ENCODE data around the gene PDE10A.

PDE10A gene

DNA sequence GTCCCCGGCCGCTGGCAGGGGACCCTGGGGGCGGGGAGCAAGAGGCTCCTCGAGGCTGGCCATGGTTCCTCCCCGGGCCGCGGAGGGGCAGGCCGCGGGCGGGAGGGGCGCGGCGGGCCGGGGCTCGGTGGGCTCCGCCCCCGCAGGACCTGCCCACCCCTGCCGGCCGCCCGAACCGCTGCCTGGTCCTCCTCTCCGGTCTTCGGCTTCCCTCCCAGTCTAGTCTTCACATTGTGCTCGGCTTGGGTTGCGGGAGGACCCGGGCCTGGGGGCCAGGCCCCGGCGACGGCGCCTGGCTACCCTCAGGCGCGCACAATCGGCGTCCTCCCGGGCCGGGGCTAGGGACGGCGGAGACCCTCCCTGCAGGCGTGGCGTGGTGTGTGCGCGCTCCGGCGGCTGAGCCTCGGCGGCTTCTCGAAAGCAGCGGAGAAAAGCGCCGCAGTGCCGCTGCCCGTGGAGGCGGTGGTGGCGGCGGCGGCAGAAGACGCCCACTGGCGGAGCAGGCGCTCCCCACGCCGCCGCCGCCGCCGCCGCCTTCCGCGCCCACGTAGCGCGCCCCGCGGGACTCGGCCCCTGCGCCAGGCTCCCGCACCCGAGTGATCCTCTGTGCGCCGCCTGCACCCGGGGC, at the start of gene PDE10A:
TSS of gene PDE10A (minus strand) at position 493 of the 628 bp plus-strand sequence. CDS start at position 63, 430 bp downstream.
- no peak for DNase-seq

DNA sequence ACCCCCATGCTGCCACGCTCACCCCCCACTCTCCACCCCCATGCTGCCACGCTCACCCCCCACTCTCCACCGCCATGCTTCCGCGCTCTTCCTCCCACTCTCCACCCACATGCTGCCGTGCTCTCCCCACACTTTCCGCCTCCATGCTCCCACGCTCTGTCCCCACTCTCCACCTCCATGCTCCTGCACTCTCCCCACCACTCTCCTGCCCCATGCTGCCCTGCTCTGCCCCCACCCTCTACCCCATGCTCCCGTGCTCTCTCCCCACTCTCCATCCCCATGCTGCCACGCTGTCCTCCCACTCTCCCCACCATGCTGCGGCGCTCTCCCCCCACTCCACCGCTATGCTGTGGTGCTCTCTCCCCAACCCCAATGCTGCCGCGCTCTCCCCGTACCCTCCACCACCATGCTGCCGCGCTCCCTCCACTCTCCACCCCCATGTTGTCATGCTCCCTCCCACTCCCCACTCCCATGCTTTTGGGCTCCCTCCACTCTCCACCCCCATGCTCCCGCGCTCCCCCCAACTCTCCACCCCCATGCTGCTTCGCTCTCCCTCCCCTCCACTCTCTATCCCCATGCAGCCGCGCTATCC, 46.0 kb upstream of the PDE10A start:
- DNase-seq = no peak

DNA sequence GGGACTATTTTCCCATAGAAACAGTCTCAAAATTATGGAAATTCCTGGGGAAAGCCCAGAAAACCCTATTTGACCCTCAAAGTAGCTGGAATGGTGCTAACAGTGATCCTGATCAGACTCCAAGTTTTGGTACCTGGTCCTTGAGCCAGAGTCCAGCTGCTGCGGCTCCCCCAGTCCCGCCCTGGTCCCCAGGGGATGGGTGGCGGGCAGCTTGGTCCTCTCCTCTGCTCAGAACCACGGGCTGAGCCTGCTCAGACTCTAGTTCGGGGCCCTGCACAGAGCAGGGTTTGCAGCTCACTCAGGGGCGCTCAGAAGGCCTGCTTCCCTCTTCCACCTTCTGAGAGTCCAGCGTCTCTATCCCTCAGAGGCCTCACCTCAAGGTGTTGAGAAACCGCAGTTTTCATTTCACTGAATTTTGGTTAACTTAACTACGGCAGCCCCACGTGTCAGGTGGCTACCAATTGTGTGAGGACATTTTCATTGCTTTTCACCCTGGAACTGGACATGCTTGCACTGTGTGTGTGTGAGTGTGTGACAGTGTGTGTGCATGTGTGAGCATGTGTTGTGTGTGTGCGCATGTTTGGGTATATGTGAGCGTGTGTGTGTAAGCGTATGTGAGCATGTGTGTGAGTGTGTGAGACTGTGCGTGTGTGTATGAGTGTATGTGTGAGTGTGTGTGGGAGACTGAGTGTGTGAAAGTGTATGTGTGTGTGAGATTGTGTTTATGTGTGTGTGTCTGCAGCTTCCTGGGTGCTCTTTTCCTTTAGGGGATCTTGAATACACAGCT, 44.2 kb upstream of the PDE10A start:
- DNase-seq = no peak

DNA sequence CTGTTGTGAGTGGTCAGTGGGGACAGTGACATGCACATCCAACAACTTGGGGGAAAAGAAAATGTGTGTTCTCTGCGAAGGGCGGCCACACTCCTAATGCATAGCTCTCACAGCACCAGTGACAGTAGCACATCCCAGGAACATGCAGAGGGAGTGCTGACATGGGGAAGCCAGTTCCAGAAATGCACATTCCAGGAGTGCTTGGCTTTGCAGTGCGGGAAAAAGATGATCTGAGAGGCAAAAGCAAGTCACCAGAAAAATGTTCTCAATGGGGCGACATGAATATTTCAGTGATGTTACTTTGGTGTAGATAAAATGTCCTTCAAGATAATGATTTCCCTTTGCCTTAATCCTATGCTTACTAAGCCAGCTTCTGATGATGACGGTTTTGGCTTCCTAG, 42.9 kb upstream of the PDE10A start:
- DNase-seq = no peak

DNA sequence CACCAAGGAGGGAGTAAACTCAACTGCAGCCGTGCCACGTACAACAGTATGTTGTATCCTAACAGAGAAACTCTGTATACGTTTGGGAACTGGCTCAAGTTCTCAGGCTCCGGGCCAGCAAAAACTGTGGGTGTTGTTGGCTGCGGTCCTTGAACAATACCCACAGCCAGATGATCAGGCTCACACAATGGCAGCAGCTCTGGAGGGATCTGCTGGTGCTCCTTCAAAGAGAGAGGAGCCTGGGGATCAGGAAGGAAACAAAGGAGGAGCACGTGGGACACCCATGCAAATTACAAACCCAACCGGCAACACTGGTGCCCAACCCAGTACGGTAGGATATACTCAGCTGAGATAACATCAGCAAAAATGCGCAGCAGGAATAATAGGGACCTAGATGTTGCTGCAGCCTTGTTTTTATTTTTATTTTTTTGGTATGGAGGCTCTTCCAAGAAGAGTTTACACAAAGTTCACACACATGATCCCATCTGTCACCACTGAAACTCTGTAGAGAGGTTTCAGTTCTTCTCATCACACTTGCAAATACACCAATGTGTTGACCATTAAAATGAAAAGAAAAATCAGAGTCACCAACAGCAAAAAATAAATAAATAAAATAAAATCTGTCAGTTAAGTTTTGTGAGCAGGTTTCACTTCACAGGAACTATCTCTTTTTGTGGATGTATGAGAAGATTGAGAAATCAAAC, 41.2 kb upstream of the PDE10A start:
- DNase-seq = no peak

DNA sequence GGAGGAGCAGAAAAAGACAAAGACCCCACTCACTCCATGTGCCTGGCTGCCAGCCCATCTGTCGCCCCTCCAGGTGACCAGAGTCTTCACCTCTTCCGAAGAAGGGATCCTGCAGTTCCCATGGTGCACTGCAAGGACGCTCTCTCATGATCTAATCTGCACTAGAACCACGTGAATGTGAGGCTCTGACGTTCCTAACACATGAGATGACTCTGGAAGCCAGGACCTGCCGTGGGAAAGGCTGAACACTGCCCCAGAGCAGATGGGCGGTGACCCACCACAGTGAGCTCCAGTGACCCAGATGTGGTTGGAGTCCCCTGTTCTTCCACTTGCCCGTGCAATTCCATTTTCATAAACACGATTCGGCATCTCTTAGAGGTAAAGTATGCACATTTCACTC, 39.6 kb upstream of the PDE10A start:
- no peak for DNase-seq

DNA sequence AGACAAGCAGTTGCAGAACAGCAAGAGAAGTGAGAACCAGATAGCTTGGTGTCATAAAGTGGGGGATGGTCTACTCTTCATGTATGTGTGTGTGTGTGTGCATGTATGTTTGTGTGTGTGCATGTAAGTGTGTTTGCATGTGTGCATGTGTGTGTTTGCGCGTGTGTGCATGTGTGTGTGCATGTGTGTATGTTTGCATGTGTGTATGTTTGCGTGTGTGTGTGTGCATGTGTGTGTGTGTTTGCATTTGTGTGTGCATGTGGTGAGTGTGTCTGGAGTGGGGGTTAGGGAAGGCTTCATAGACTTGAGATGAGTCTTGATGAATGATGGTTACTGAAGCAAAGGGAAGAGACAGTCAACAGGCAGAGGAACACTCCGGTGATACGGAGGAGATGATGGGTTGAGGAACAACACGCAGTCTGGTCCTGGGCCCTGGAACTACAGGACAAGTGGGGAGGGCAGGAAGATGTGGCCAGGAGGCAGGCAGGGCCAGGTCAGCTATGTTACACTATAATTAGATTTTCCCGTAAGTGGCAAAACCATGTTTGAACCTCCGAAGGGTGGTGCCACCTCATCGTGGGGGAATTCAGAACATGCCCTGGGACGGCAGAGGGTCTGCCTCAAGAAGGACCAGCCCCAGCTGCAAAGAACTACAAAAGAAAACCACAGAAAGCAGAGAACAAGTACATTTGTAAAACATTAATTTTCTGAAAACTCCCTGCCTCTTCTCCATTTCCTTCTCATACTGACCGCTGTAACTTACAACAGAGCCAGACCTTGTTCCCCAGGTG, 38.7 kb upstream of the PDE10A start:
- no peak for DNase-seq

DNA sequence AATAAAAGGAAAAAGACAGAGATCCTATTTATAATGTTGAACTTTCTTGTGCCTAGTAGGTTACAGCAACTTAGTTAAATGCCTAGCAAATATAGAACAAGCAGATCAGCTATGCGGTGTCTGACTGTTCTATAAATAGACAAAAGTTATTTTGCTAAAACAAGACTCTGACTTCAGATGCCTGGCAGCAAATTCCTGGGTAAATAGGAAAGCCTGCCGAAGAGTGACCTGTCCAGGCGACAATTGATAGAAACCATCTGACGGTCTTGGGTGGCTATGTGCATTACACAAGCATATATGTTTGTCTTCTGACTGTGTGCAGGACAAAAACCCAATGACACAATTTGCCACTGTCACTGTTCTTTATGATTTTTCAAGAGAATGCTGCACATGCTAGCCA, 38.0 kb upstream of the PDE10A start:
- DNase-seq = no peak

DNA sequence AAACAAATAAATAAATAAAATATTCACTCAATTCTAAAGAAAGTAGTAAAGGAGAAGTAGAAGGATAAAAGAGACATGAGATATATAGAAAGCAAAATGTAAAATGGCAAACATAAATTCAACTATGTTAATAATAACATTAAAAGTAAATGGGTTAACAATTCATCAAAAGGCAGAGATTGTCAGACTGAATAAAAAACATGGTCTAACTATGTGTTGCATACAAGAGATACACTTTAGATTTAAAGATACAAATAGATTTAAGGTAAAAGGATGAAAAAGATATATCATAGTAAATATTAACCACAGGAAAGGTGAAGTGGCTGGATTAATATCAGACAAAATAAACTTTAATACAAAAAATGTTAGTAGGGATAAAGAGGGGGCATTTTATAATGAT, 35.8 kb upstream of the PDE10A start:
- no peak for DNase-seq

DNA sequence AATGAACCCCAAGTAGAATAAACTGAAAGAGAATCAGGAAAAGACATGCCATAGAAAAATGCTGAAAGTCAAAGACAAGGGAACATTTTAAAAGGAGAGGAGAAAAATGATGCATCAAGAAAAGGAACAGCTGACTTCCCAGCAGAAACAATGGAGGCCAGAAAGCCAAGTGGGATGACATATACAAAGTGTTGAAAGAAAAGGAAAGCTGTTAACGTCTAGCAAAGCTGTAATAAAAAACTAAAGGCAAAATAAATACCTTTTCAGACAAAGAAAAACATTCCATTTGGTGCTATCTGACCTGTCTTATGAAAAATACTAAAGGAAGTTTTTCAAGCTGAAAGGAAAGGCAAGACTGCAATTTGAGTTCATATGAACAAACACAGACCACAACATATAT, 34.1 kb upstream of the PDE10A start:
- DNase-seq = no peak

DNA sequence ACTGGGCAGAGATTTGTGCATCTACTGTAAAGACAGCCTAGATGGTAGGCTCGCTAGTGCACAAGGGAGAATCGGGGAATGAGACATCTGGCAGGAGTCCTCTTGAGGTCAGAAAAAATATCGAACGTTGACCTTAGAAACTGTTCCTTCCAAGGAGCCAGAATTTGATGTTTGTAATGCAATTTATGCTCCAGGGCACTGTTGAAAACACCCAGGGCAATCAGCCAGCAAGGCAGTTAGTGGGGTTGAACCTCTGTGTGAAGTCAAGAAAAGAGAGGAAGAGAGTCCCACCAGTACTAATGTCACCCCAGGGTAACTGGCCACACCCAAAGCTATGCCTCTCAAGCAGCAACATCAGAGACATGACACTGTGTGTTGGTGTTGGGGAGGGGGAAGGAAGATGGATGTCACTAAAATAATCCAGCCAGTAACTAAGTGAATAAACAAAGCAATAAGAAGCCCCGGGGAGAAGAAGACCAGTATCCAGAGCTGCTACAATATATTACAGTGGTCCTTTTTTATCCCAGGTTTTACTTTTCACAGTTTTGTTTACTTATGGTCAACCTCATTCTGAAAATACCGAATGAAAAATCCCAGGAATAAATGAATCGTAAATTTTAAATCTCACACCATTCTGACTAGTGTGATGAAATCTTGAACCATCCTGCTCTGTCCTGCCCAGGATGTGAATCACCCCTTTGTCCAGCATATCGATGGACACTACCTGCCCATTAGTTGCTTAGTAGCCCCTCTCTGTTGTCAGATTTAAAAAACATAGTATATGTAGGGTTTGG, 32.9 kb upstream of the PDE10A start:
- DNase-seq = no peak

DNA sequence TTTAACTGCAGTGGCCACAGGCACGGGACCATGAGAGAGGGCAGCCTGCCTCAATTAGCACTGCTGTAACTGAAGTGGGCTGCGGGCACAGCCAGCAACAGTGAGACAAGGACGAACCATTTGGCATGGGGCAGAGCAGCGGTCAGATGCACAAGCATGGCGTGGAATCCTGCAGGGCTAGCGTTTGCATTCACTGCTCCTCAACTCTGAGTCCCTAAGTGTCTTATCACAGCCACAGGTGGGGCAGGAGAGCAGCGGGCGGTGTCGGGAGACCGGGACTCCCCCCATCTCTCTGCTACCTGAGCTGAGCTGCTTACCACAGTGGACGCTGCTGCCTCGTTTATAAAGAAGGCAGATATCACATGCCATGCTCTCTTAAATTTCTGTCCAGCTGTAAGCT, 31.3 kb upstream of the PDE10A start:
- no peak for DNase-seq

DNA sequence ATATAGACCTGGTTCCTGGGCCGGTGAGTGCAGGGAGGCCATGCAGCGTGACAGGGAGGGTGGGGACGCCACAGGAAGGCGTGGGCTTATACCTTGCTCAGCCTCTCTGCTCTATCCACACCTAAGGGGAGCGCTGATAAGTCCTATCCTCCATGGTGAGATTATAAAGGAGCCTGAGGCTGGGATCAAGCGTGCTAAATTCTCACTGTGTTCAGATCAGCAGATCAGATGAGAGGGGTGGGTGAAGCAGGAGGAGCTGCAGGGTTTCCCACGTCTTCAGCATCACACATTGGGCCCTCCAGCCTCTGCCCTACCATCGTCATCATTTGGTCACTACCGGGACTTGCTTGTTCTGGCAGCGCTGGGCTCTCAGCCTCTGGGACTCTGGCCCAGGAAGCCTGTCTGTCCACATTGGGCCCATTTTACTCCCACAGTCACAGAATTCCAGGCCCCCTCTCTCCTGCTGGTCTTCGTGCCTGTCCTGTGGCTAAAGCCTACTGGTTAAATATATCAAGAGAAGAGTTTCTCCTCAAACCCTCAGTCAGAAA, 29.1 kb upstream of the PDE10A start:
- DNase-seq = no peak

DNA sequence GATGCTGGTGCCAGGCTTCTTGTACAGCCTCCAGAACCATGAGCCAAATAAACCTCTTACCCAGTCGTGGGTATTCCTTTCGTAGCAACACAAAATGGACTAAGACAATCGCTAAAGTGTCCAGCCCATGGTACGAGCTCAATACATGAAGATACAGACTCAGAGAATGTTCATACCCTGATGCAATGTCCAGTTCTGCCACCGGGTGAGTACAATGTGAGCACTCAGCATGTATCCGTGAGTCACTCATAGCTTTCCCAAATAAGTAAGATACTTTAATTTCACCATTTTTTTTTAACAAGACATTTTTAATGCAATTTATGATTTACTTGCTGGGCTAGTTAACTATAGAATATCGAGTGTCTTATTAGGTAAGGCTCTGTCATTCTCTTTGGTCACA, 26.7 kb upstream of the PDE10A start:
- no peak for DNase-seq

DNA sequence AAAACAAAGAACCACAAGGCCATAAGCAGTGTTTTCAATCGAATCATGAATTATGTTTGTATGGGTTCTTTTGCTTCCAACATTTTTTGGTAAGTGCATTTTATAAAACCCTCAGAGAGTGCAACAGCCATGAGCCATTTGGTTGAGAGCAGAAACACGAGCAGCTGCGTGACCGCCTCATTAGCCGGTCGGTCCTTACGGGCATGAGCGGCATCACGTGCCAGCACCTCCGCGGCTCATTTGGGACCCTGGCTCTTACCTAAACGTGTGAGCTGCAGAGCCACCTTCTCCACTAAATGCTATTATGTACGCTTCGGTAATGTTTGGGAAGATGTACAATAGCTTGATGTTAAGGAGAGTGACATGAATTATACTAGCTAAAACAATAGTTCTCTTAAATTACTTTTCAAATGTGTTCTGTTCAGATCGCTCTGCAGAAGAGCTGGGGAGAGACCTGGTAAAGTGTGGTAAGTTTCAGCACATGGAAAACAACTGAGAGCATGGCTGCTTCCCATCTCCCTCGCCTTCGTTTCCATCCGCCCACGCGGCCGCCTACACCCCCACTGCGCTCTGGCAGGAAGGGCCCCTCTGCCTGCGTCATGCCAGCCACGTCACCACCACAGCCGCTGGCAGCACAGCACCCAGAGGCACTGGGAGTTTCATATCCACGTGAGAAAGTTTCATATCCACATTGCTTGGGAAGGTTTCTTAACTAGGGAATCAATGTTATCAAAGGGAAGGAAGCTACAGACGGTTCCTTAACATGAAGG, 23.7 kb upstream of the PDE10A start:
- DNase-seq = no peak

DNA sequence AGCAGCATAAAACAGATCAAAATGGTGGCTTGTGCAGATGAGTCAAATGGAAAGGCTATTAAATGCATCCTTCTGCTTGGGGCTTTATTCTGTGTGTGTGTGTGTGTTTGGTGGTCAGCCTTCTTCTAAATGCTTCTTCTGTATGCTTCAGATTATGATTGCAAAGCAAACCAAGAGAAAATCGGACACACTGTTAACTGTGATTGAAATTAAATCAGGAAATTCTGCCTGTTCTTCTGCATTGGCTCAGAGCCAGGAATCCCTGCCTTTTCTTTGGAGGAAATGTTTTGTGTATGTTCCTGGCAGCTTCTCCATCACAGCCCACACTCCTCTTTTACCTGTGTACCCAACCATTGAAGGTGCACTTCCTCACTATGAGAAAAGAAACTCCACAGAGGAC, 22.3 kb upstream of the PDE10A start:
- no peak for DNase-seq

DNA sequence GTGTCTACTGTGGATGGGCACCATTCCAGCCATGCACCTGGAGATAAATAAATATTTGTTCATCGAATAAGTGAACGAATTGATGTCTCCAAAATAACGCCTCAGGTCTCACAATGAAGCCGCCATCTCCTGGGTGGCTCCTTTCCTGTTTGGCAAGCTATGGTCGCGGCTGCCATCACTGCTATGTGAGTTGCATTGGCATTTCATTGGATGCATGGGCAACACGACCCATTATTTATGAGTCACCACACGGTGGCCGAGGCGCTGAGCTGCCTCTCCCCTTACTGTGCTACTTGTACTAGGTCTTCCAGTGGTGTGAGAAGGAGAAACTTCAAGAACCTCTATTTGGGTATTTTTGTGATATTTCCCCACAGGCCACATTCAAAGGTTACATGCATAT, 21.3 kb upstream of the PDE10A start:
- DNase-seq = no peak

DNA sequence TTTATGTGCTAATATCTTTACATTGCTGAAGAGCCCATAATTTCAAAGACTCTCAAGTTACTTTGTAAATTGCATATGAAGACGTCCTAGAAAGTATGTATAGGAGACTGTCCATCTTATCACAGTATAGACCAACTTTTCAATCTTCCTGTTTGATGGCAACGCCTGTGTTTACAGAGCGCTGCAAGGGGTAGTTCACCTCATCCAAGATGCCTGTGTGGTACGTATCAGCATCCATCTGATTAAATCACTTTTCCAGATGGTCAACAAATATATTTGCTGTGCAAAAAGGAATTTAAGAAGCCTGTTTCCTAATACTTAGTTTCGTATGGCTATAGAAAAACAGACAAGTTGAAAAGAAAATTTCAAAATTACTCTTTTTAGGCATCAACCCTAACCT, 17.9 kb upstream of the PDE10A start:
- DNase-seq = no peak

DNA sequence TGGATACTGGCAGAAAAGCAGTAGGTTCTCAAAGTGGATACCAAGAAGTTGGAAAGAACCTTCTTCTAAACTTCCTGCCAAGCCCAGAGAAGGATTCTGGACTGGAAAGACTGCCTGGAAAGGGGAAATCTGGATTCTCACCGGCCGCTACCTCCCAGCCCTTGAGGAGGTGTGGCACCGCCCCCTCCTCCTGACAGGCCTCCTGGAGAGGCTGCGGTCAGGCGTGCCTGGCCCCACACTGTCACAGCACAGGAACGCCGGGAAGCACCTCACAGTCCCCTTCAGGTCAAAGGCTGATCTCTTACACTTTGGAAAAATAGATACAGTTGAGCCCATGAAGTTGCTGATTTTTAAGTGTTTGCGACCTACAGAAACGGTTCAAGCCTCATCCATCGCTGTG, 16.3 kb upstream of the PDE10A start:
- no peak for DNase-seq

DNA sequence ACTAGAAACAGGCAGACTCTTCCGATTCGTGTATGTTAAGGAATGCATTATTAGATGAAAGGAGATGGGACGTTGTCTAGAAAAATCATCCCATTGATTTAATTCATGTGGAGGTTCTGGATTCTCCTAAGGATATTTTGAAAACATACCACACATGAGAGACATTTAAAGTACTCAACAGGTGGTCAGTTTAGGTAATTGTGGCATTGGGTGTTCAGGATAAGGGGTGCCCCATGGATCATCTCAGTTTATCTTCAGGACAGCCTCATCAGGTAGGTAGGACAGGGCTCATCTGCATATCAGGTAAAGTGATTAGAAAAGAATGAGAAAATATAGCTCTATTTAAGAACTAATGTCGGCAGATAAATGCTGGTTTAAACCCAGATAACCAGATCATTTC, 15.9 kb upstream of the PDE10A start:
- DNase-seq = no peak

DNA sequence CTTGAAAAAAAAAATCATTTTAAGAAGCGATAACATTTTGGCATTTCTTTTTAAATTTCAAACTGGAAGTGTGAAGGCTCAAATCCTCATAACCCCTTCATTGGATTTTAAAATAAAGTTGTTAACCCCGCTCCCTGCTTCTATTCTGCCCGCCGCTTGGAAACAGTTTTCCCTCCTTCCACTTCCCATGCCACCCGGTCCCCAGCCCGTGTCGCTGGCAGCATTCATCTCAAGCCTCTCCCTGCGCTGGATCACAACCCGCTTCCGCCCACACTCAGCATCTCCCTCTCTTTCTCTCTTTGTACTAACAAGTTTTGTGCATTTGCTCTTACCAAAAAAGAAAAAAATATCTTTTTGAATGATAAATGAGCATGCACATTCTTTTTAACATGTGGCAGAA, 15.4 kb upstream of the PDE10A start:
- DNase-seq = no peak
